AG08395 (cell line): ENCODE data around the gene C19orf53.
"Not testable (repeated sequence)": the region's sequence is repeated elsewhere in the genome, so short reads cannot be mapped to it uniquely, and the experiment has no call there.

Experiments used
- DNase-seq: peaks from one replicate; pipeline ENCODE4 v3.0.0; 2012; ENCODE audit warnings: mixed read lengths, low spot score

The C19orf53 gene

DNA sequence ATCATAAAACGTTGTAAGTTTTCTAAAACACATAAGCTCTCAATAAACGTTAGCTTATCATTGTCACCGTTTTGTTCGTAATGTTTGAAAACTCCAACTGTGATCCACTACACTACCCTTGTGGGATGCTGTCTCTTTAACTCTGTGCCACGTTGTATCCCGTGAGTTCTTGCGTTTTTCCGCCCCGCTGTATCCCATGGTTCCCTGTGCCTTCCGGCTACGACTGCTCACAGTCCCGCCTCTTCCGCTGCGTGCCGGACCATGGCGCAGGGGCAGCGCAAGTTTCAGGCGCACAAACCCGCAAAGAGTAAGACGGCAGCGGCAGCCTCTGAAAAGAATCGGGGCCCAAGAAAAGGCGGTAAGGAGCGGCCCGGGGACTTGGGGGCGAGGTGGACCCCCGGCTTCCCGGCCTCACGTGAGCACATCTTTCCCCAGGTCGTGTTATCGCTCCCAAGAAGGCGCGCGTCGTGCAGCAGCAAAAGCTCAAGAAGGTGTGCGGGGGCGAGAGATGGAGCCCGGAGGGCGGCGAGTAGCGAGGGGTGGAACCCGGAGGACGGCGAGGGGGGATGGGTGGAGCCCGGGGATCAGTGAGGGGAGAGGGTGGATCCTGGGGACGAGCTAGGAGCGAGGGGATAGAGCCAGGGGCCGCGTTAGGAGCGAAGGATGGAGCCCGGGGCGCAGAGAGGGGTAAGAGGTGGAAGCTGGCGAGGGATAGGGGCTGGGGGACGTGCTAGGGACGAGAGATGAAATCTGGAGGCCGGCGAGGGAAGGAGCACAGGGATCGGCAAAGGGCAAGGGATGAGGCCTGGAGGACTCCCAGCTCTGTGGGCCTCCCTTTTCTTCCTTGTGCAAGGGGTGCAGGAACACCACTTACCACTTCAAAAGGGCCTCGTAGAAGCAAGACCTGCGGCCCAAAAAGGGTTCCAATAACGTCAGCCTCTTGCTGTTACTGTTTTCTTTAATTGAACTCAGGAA, at the start of gene C19orf53:
TSS of gene C19orf53 (plus strand) at position 240 of the 975 bp plus-strand sequence. CDS start at position 262, 22 bp downstream.
- DNase-seq, result peak; percentile 95

DNA sequence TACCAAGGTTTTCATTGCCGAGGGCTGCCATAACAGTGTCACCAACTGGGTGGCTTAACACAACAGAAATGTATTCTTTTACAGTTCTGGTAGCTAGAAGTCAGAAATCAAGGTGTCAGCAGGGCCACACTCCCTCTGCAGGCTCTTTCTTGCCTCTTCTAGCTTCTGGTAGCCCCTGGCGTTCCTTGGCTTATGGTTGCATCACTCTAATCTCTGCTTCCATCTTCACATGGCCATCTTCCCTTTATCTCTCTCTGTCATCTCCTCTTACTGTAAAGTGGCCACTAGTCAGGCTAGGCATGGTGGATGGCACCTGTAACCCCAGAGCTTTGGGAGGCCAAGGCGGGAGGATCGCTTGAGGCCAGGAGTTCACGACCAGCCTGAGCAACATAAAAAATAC, 47.9 kb upstream of the C19orf53 start:
- no peak for DNase-seq

DNA sequence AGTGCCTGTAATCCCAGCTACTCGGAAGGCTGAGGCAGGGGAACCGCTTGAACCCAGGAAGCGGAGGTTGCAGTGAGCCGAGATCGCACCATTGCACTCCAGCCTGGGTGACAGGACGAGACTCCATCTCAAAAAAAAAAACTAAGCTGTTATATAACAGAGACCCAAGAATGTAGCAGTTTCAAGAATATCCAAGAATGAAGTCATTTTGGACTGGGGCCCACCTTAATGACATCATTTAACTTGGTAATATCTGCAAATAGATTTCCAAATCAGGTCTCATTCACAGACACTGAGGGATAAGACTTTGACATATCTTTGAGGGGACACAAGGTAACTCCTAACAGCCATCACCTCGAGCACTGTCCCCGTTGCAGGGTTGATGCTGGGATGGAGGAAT, 46.5 kb upstream of the C19orf53 start:
- peak; percentile 45 for DNase-seq

DNA sequence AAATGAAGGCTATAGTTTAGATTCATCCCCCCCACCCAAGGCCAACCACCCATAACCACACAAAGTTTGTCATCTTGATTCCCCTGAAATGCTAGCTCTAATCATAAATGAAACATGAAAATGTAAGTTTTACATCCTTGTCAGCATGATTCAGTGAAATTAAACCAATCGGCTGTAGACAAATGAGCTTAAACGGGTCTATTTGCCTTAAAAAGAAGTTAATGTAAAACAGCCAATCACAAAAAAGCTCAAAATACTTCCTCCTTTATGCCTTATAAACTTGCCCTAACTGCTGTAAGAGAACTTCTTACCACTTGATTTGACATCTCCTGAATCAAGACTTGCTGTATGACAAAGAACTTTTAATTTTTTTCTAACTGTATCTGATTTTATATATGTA, 44.4 kb upstream of the C19orf53 start:
- no peak for DNase-seq

DNA sequence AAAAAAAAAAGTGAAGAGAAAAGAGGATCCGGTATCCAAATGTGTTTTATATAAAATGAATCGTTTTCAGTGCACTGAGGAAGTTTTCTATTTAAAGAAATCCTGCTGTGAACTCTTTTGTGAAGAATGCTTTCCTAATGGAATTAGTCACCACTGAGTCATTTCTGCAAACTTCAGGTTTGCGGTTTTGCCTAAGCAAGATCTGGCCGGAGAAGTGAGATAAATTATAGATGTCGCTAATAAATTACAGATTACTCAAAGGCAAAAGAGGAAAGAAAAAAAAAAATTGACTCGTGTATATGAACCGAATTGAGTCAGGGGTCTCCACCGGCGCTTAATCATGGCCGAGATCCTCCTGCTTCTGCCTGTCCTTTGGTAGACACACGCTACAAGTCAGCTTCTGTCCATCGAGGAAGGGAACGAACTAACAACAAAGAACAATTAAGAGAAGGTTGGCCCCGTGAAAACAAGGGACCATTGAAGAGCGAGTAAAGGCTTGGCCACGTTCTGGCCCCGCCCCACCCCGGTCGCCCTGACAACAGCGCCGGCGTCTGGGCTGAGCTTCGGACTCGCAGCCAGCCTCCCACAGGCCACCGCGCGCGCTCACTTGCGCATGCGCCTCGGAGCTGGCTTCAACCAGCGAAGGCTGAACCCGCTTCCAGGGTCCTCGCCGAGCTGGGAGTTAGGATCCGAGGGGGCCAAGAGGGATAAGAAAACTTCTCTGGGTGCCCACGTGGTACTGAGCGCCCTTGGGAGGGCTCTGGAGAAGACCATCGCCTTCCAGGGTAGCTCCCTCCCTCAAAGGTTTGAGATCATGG, 42.9 kb upstream of the C19orf53 start:
- peak; percentile 98 for DNase-seq

DNA sequence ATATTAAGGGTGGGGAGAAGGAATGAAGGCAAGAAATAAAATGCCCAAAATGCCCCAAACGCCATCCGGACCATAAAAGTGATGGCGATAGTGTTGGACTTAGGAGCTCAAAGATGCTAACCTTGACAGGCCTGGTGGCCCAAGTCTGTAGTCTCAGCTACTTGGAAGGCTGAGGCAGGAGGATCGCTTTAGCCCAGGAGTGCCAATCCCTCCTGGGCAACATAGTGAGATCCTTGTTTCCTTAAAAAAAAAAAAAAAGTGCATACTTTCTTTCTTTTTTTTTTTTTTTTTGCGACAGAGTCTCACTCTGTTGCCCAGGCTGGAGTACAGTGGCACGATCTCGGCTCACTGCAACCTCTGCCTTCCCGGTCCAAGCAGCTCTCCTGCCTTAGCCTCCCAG, 41.9 kb upstream of the C19orf53 start:
- no peak for DNase-seq

DNA sequence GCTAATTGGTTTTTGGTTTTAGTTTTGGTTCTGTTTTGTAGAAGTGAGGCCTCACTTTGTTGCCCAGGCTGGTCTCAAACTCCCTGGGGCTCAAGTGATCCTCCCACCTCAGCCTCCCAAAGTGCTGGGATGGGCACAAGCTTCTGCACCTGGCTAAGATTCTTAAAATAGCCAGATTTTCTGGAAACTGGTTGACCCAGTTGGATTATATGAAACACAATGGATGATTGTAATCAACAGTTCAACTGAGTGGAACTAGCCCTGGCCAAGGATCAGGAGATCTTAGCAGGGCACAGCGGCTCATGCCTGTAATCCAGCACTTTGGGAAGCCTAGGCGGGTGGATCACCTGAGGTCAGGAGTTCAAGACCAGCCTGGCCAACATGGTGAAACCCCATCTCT, 39.5 kb upstream of the C19orf53 start:
- no peak for DNase-seq

DNA sequence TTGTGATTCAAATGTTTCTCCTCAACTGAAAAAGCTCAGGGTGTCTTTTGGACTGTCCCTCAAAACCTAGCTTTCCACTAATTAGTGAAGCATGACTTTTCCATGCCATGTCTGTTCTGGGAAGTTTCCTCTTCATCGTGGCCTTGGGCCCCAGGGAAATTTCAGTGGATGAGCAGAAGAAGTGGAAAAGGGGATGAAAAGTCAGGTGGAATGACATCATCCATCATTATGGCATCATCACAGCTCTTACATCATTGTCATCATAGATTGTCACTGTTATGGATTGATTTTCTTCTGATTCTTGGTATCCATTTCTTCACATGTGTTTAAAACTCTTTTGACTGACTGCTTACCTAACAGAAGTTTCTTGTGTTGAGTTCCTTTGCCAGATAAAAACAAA, 36.2 kb upstream of the C19orf53 start:
- DNase-seq, result no peak

DNA sequence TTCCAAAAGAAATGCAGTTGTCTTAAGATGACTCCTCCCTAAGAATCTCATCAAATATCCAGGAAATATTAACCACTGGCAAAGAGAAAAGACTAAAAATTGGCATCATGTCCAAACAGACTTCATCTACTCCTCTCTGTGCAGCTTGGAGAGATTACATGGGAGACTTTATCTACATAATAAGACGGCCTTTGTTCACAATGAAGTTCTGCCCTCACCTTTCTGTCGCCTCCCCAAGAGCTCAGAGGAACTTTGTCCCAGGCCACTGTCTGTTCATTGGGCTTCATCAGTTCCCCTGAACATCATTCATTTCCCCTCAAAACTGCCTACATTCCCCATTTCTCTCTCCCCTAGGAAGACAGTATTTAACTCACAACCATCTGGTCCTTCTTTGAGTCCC, 32.4 kb upstream of the C19orf53 start:
- DNase-seq, result no peak

DNA sequence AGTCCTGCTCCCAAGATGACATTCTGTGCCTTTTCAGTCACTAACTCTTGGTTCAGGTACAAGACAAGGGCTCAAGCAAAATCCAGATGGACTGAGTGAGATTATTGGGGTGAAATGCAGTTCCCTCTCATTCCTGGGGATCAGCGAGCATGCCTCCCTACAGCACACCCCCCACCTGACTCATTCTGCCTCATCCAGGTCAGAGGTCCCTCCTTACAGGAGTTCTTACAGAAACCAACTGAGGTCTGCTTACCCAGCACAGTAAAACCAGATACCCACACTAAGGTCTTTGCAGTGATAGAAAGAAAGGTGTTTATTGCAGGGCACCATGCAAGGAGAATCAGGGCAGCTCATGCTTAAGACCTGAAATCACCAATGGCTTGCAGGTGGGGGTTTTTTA, 31.5 kb upstream of the C19orf53 start:
- DNase-seq, result no peak

DNA sequence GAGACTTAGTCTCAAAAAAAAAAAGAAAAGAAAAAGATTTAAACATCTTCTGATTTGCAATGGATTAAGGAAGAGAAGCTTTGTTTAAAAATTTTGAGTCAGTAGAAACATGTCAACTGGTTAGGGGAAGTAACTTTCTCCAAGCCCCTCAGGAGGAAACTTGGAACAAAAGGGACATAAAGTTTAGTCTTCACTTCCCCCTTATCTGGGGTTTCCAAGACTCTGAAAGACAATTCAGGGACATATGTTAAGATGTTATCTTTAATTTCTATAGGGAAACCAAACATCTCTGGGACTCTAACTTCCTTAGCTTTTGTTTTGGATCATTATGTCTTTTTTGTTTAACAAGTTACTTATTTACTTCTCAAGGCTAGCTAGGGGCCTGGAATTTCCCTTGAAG, 30.1 kb upstream of the C19orf53 start:
- no peak for DNase-seq

DNA sequence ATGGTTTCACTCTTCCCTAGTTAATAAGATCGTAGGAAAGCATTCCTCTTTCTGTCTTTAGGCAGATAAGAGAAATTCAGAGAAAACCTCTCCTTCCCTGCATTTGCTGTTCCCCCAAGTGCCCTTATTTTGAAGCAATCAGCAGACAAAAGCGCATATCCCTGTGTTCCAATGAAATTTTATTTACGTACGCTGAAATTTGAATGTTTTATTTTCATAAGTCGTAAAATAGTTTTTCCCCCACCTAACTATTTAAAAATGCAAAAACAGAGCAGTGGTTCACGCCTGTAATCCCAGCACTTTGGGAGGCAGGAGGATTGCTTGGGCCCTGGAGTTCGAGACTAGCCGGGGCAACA, 27.2 kb upstream of the C19orf53 start:
- no peak for DNase-seq

DNA sequence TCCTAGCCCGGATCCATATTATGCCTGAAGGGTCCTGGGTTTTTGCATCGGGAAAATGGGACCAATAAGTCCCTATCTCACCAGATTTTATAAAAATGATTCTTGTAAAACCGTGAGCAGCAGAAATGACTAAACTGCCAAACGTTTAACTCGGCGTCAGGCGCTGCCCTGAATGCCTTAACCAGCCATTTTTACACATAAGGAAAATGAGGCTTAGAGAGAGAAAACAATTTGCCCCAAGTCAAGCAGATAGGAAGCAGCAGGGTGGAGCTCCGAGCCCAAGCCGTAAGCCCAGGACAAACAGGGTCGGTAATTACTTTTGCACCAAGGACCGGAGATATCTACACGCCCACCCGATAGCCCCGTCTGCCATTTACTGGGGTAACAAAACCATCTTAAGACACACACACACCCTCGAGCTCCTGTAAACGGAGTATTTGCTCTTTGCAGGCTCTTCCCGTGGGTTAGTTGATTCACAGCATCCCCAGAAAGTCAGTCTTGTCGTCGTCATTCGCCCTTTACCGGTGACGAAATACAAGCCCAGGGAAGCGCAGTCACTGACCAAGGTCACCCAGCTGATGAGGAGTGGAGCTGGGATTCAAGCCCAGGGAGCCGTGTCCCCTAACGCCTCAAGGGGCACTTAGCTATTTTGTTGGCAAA, 26.0 kb upstream of the C19orf53 start:
- peak; percentile 19 for DNase-seq

DNA sequence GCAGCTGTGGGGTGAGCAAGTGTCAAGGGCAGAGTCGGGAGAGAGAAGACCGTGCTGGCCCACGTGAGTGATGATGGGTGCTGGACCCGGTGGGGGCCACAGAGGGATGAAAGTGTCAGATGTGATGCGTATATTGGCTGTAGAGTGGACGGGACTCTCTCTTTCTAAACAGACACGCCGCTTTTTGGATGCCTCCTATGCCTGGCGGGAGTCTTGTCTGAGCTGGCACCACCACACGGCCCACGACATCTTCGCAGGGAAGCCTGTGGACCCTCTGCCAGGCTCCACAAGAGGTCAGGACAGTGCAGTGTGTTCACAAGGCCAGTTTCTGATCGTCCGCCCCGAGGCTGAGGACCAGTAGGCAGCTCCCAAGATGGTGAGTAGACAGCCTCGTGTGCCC, 22.8 kb upstream of the C19orf53 start:
- DNase-seq, result no peak

DNA sequence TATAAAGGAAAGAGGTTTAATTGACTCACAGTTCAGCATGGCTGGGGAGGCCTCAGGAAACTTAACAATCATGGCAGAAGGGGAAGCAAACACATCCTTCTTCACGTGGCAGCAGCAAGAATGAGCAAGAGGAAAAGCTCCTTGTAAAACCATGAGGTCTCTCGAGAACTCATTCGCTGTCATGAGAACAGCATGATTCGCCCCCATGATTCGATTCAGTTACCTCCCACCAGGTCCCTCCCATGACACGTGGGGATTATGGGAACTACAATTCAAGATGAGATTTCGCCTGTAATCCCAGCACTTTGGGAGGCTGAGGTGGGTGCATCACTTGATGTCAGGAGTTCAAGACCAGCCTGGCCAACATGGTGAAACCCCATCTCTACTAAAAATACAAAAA, 20.6 kb upstream of the C19orf53 start:
- not testable (repeated sequence) for DNase-seq

DNA sequence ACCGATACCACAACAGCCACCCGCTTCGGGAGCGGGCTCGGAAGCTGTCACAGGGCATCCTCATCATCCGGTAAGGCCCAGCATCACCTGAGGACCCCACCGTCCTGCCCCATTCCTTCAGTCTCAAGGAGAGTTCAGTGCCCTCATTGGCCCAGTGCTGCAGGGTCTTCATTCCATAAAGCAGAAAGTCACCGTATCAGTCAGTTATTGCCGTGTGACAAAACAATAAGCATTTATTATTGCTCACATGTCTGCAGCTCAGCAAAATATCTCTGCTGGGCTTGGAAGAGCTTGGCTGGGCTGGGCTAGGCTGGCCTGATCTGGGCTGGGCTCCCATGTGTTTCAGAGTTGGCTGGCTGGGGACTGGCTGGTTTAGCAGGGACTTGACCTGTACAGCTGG, 18.0 kb upstream of the C19orf53 start:
- no peak for DNase-seq

DNA sequence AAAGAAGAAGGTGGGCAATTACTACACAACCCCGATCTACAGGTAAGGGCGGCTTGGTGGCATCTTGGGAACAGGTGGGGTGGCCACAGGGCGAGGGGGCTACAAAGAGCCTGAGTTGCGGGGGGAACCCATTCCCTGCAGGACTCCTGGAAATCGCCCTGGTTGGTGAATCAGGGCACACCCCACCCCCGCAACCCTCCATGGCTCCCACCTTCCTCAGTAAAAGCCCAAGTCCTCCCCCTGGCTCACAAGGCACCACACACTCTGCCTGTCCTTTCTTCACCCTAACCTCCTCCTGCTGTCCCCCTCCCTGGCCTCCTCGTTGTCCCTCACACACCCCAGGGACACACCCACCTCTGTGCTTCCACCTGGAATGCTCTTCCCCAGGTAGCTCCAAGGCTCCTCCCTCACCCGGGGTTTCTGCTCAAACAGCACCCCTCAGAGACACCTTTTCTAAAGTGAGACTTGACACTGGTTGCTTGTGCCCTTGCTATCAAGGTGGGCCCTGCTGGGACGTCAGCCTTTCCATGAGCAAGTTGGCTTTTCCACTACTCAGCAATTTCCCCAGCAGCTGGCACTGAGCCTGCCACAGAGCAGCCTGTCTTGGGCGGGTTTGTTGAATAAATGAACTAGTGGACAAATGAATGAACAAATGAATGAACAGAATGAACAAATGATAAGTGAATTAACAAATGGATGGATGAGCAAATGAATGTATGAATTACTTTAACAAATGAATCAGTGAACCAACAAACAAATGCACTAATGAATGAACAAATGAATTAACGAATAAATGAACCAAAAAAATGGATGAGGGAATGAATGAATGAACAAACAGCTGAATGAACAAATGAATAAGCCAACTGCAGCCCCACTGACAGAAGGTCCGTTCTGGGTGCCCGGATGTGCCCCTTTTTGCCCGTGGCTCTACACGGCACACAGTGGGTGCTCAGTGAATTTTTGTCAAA, 16.2 kb upstream of the C19orf53 start:
- no peak for DNase-seq

DNA sequence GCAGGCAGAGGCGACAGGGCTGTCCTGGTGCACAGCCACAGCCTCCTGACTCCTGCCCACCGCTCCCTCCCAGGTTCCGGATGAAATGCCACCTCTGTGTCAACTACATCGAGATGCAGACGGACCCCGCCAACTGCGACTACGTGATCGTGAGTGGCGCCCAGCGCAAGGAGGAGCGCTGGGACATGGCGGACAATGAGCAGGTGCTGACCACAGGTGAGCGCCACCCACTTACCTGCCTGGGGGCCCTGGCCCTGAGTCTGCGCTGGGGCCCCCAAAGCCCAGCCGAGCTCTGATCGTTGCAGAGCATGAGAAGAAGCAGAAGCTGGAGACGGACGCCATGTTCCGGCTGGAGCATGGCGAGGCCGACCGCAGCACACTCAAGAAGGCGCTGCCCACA, 15.5 kb upstream of the C19orf53 start:
- DNase-seq, result no peak

DNA sequence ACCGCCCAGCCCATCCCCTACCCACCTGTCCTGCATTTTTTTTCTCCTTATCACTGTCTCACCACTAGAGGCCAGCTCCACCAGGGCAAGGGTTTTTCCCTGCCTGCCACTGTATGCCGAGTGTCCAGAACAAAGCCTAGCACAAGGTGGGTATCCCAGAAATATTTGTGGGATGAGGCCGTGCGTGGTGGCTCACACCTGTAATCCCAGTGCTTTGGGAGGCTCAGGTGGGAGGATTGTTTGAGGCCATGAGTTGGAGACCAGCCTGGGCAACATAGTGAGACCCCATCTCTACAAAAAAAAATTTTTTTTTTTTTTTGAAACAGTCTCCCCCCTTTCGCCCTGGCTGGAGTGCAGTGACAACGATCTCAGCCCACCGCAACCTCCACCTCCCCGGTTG, 12.8 kb upstream of the C19orf53 start:
- no peak for DNase-seq

DNA sequence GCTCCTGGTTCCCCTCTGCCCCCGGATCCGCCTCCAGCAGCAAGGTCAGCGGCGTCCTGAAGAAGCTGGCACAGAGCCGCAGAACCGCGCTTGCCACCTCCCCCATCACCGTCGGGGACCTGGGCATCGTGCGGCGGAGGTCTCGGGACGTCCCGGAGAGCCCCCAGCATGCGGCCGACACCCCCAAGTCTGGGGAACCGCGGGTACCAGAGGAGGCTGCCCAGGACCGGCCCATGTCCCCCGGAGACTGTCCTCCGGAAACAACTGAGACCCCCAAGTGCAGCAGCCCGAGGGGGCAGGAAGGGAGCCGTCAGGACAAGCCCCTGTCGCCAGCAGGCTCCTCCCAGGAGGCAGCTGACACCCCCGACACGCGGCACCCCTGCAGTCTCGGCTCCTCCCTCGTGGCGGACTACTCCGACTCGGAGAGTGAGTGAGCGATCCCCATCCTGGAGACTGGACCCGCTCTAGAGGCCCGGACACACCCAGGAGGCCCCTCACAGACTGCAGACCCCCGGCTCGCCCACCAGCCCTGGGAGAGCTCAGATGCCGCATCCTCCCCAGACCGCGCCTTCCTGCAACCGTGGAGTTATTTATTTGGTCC, 11.5 kb upstream of the C19orf53 start:
- no peak for DNase-seq

DNA sequence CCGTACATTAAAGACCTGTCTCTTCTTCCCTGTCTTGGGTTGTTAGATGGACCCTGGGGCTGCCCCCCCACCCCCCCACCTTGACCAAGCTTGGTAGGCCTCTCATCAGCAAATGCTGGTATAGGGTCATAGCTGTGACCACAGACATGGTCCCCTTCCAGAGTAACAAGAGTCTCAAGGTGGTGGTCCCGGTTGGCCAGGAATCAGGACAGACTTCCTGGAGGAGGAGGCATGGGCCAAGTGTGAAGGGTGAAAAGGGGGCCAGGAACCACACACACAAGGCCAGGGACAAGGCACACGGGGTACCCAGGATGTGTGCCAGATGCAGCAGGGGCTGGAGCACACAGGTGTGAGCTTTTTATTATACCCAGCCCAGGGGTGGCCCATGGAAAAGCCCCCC, 11.0 kb upstream of the C19orf53 start:
- DNase-seq, result no peak
